OCI-LY3 (cell line): ENCODE measurements around the gene KRTAP10-4.

Source experiments
- H2AFZ ChIP-seq: fragments of 200-600, 300-600 bp; shearing (Covaris generic); 2 replicates; pipeline ENCODE4 v1.6.0; 2014; ENCODE audit warnings: antibody characterized with exemption, low read depth, low read length
- H3K27ac ChIP-seq: fragments of 200-600, 300-600 bp; sonication (generic); 2 replicates; pipeline ENCODE4 v1.5.1; 2014; ENCODE audit warnings: mild to moderate bottlenecking, low read length, moderate library complexity, mixed read lengths
- H3K27me3 ChIP-seq: fragments of 200-600, 300-600 bp; sonication (generic); 2 replicates; pipeline ENCODE4 v1.6.1; 2014; ENCODE audit warnings: low read depth, low read length, mixed read lengths
- H3K36me3 ChIP-seq: fragments of 200-600, 300-600 bp; sonication (generic); replicated peaks from 2 replicates; pipeline ENCODE3; 2014; ENCODE audit warnings: low read depth, low read length, mixed read lengths
- H3K4me1 ChIP-seq: fragments of 300-600, 200-600 bp; sonication (generic); 2 replicates; pipeline ENCODE4 v1.6.1; 2014; ENCODE audit warnings: low read length, mixed read lengths
- H3K4me2 ChIP-seq: fragments of 200-600, 300-600 bp; sonication (generic); 2 replicates; pipeline ENCODE4 v1.6.1; 2014; ENCODE audit warnings: low read length, mixed read lengths
- H3K4me3 ChIP-seq: fragments of 300-600, 200-600 bp; sonication (generic); 2 replicates; pipeline ENCODE4 v1.5.1; 2014; ENCODE audit warnings: antibody characterized with exemption, mild to moderate bottlenecking, low read length, moderate library complexity
- H3K79me2 ChIP-seq: fragments of 300-600, 200-600 bp; shearing (Covaris generic); 2 replicates; pipeline ENCODE4 v1.6.1; 2014; ENCODE audit warnings: mild to moderate bottlenecking, low read length, mixed read lengths
- H3K9ac ChIP-seq: fragments of 300-600, 200-600 bp; shearing (Covaris generic); 2 replicates; pipeline ENCODE4 v1.6.0; 2014; ENCODE audit warnings: mild to moderate bottlenecking, low read length, moderate library complexity
- H3K9me3 ChIP-seq: fragments of 200-600, 300-600 bp; shearing (Covaris generic); 2 replicates; pipeline ENCODE4 v1.6.1; 2014; ENCODE audit warnings: low read length, mixed read lengths; ENCODE audit not compliant: insufficient read depth
- H4K20me1 ChIP-seq: fragments of 200-600, 300-600 bp; sonication (generic); 2 replicates; pipeline ENCODE4 v1.6.1; 2016; ENCODE audit warnings: low read length, mixed read lengths; ENCODE audit not compliant: insufficient read depth
- EZH2phosphoT487 ChIP-seq: fragments of 200-600 bp; shearing (Covaris generic); IDR thresholded peaks from 2 replicates; pipeline ENCODE4 v1.6.1; 2018; ENCODE audit warnings: antibody characterized with exemption, mixed run types, low read depth
- TF ChIP-seq, protein P1 (sequence below): fragments of 200-600, 300-600 bp; sonication (generic); IDR thresholded peaks from 2 replicates; pipeline ENCODE4 v1.5.1; 2014; ENCODE audit warnings: antibody characterized with exemption, low read length, low read depth

Gene KRTAP10-4

DNA sequence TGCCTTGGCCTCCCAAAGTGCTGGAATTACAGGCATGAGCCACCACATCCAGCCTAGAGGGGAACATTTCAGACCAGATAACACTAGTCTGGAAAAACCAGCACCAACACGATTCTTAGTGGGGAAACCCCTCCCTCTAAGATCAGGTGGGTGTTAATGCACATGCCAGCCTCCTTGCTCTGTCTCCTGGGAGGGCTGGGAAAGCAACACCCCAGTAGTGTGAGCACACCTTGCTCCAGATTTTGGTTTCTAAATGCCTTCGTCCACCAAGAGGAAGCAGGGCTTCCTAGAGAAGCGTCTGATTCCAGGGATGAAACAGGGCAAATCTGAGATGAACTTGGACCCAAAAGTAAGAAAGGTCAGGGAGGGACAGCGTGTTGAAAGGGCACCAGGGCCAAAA, 2.2 kb upstream of the KRTAP10-4 start:
- H3K4me1 ChIP-seq = peaks cover 6% of the 10 kb centered on the region
- no peaks in the 10 kb centered on the region for H3K36me3 ChIP-seq
- H4K20me1 ChIP-seq = no peaks in the 10 kb centered on the region
- no peak overlapping the region for H3K9ac ChIP-seq
- H3K79me2 ChIP-seq = no peaks in the 10 kb centered on the region
- no peak overlapping the region for H2AFZ ChIP-seq
- no peak overlapping the region for H3K4me2 ChIP-seq
- no peaks in the 10 kb centered on the region for H3K27me3 ChIP-seq
- TF ChIP-seq EZH2phosphoT487 = no peak
- TF ChIP-seq, protein P1, sequence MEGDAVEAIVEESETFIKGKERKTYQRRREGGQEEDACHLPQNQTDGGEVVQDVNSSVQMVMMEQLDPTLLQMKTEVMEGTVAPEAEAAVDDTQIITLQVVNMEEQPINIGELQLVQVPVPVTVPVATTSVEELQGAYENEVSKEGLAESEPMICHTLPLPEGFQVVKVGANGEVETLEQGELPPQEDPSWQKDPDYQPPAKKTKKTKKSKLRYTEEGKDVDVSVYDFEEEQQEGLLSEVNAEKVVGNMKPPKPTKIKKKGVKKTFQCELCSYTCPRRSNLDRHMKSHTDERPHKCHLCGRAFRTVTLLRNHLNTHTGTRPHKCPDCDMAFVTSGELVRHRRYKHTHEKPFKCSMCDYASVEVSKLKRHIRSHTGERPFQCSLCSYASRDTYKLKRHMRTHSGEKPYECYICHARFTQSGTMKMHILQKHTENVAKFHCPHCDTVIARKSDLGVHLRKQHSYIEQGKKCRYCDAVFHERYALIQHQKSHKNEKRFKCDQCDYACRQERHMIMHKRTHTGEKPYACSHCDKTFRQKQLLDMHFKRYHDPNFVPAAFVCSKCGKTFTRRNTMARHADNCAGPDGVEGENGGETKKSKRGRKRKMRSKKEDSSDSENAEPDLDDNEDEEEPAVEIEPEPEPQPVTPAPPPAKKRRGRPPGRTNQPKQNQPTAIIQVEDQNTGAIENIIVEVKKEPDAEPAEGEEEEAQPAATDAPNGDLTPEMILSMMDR = no peak
- H3K27ac ChIP-seq = no peak overlapping the region
- no peaks in the 10 kb centered on the region for H3K9me3 ChIP-seq
- no peak overlapping the region for H3K4me3 ChIP-seq

GRCh38 chr21:44571844-44572782, 1.4 kb upstream of the KRTAP10-4 start:
- Histone ChIP-seq H3K9me3 (no peaks in the 10 kb centered on the region), H3K4me3 (no peak overlapping the region), H3K79me2 (no peaks in the 10 kb centered on the region), H3K27me3 (no peaks in the 10 kb centered on the region), H2AFZ (no peak overlapping the region), H3K4me1 (no peaks in the 10 kb centered on the region), H3K36me3 (no peaks in the 10 kb centered on the region), H3K4me2 (no peak overlapping the region), H3K27ac (no peak overlapping the region), H3K9ac (no peak overlapping the region), H4K20me1 (no peaks in the 10 kb centered on the region)
- TF ChIP-seq, protein P1 = no peak
- TF ChIP-seq EZH2phosphoT487 = no peak

DNA sequence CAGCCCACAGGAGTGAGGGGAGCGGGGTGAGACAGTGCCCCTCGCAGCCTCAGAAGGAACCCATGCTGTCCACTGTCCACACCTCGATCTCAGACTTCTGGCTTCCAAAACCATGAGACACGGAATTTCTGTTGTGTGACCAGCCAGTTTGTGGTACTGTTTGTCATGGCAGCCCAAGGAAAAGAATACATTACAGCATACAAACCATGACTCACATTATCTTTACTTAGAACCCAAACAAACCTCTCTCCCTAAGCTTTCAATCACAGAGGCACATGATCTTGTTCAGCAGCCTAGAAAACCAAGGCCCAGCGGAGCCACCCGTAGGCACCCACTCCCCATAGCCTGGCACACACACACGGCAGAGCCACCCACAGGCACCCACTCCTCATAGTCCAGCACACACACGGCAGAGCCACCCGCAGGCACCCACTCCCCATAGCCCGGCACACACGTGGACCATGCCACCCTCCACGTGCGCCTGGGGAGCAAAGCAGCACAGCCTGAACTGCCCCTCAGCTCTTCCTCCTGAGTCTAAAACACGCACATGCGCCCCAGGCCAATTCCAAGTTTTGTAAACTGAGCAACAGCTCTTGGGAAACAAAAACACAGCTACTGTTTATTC, 458 bp upstream of the KRTAP10-4 start:
- H3K4me1 ChIP-seq = no peaks in the 10 kb centered on the region
- H3K9me3 ChIP-seq = no peaks in the 10 kb centered on the region
- no peaks in the 10 kb centered on the region for H3K79me2 ChIP-seq
- H3K27ac ChIP-seq = no peak overlapping the region
- no peaks in the 10 kb centered on the region for H3K27me3 ChIP-seq
- H3K4me2 ChIP-seq = no peak overlapping the region
- H3K36me3 ChIP-seq = no peaks in the 10 kb centered on the region
- H2AFZ ChIP-seq = no peak overlapping the region
- TF ChIP-seq EZH2phosphoT487 = no peak
- TF ChIP-seq, protein P1 = no peak
- H3K4me3 ChIP-seq = no peak overlapping the region
- no peaks in the 10 kb centered on the region for H4K20me1 ChIP-seq
- H3K9ac ChIP-seq = no peak overlapping the region

DNA sequence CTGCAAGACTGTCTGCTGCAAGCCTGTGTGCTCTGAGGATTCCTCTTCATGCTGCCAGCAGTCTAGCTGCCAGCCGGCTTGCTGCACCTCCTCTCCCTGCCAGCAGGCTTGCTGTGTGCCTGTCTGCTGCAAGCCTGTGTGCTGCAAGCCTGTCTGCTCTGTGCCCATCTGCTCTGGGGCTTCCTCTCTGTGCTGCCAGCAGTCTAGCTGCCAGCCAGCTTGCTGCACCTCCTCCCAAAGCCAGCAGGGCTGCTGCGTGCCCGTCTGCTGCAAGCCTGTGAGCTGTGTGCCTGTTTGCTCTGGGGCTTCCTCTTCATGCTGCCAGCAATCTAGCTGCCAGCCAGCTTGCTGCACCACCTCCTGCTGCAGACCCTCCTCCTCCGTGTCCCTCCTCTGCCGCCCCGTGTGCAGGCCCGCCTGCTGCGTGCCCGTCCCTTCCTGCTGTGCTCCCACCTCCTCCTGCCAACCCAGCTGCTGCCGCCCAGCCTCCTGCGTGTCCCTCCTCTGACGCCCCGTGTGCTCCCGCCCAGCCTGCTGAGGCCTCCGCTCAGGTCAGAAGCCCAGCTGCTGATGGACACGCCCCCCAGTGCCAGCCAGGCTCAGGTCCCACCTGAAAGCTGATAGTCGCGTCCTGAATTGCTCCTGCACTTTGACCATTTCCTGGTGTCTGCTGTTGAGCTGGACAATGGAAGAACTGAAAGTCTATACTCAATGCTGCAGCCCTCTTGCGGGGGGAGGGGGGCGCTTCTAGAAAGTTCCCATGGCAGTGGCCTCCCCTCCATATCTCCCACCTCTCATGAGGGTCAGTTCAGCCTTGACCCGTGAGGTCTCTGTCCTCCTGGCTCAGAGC, 1.2 kb downstream of the KRTAP10-4 start:
- no peak overlapping the region for H3K4me2 ChIP-seq
- H2AFZ ChIP-seq = no peak overlapping the region
- H4K20me1 ChIP-seq = no peaks in the 10 kb centered on the region
- no peaks in the 10 kb centered on the region for H3K36me3 ChIP-seq
- no peaks in the 10 kb centered on the region for H3K4me1 ChIP-seq
- no peaks in the 10 kb centered on the region for H3K27me3 ChIP-seq
- H3K9me3 ChIP-seq = no peaks in the 10 kb centered on the region
- TF ChIP-seq, protein P1 = no peak
- TF ChIP-seq EZH2phosphoT487 = no peak
- no peaks in the 10 kb centered on the region for H3K79me2 ChIP-seq
- H3K9ac ChIP-seq = no peak overlapping the region
- H3K27ac ChIP-seq = no peak overlapping the region
- H3K4me3 ChIP-seq = no peak overlapping the region
